Trophoblast cell (in vitro differentiated cells and primary cell): ENCODE measurements around the gene CCDC61. TPM values are rescaled to one million over a fixed set of nuclear protein-coding genes. Genes with fewer than 3 reads are reported as not detected.
A peak's percentile ranks its signal among the peaks of the same experiment; 100 is the strongest.

Experiments
- DNase-seq, 2 donors: peaks; one replicate each; pipeline ENCODE4 v3.0.0-alpha.2; 2016
- H2AFZ ChIP-seq: 2 replicates; pipeline ENCODE4 v1.6.1; 2013; ENCODE audit warnings: low read length, moderate library complexity, mild to moderate bottlenecking; ENCODE audit not compliant: insufficient read depth, poor library complexity
- H2AK5ac ChIP-seq: 2 replicates; pipeline ENCODE4 v1.6.1; 2013; ENCODE audit warnings: mild to moderate bottlenecking, low read length
- H2BK120ac ChIP-seq: 2 replicates; pipeline ENCODE4 v1.6.1; 2013; ENCODE audit warnings: low read length, mild to moderate bottlenecking, moderate library complexity; ENCODE audit not compliant: insufficient read depth, poor library complexity
- H2BK12ac ChIP-seq: 2 replicates; pipeline ENCODE4 v1.6.1; 2013; ENCODE audit warnings: mild to moderate bottlenecking, low read length, moderate library complexity
- H2BK5ac ChIP-seq: 2 replicates; pipeline ENCODE4 v1.6.1; 2013; ENCODE audit warnings: low read length, low read depth, moderate library complexity, mild to moderate bottlenecking; ENCODE audit not compliant: poor library complexity
- H3K14ac ChIP-seq: 2 replicates; pipeline ENCODE4 v1.6.1; 2013; ENCODE audit warnings: mild to moderate bottlenecking, low read length
- H3K18ac ChIP-seq: 2 replicates; pipeline ENCODE4 v1.6.1; 2013; ENCODE audit warnings: mild to moderate bottlenecking, low read length
- H3K23ac ChIP-seq: 2 replicates; pipeline ENCODE4 v1.6.1; 2013; ENCODE audit warnings: low read length
- H3K27ac ChIP-seq: 2 replicates; pipeline ENCODE4 v1.5.1; 2013; ENCODE audit warnings: low read depth, mild to moderate bottlenecking, inconsistent platforms, low read length, moderate library complexity
- H3K27me3 ChIP-seq: 2 replicates; pipeline ENCODE4 v1.6.1; 2013; ENCODE audit warnings: inconsistent platforms, mild to moderate bottlenecking, low read length, moderate library complexity; ENCODE audit not compliant: insufficient read depth
- H3K36me3 ChIP-seq, 2 experiments: 1 replicate in 1 of 2; 2 replicates in 1 of 2; pipeline ENCODE4 v1.6.1; 2013; ENCODE audit warnings: low read length in 2 of 2, mild to moderate bottlenecking in 2 of 2, moderate library complexity in 1 of 2; ENCODE audit not compliant: insufficient read depth in 2 of 2, control insufficient read depth in 1 of 2
- H3K4ac ChIP-seq: 2 replicates; pipeline ENCODE4 v1.6.1; 2013; ENCODE audit warnings: low read depth, mild to moderate bottlenecking, low read length, moderate library complexity
- H3K4me1 ChIP-seq, 2 experiments: 1 replicate in 1 of 2; 2 replicates in 1 of 2; pipeline ENCODE4 v1.6.1; 2013; ENCODE audit warnings: low read length in 2 of 2, mild to moderate bottlenecking in 2 of 2, moderate library complexity in 1 of 2; ENCODE audit not compliant: insufficient read depth in 2 of 2, control insufficient read depth in 1 of 2
- H3K4me2 ChIP-seq: 2 replicates; pipeline ENCODE4 v1.6.1; 2013; ENCODE audit warnings: inconsistent platforms, mild to moderate bottlenecking, low read length, moderate library complexity
- H3K4me3 ChIP-seq: 2 replicates; pipeline ENCODE4 v1.5.1; 2013; ENCODE audit warnings: mild to moderate bottlenecking, low read depth, low read length, inconsistent platforms
- H3K79me1 ChIP-seq: one replicate; pipeline ENCODE4 v1.6.1; 2013; ENCODE audit warnings: low read length
- H3K79me2 ChIP-seq: 2 replicates; pipeline ENCODE4 v1.6.1; 2013; ENCODE audit warnings: low read length, mild to moderate bottlenecking; ENCODE audit not compliant: control insufficient read depth, insufficient read depth, poor library complexity
- H3K9ac ChIP-seq: 2 replicates; pipeline ENCODE4 v1.6.1; 2013; ENCODE audit warnings: mild to moderate bottlenecking, low read length
- H3K9me3 ChIP-seq: 2 replicates; pipeline ENCODE4 v1.6.1; 2013; ENCODE audit warnings: low read depth, mild to moderate bottlenecking, control low read depth, inconsistent platforms, low read length; ENCODE audit not compliant: insufficient read depth
- H4K12ac ChIP-seq: 2 replicates; pipeline ENCODE4 v1.6.1; 2013; ENCODE audit warnings: low read depth, mild to moderate bottlenecking, low read length, moderate library complexity
- H4K8ac ChIP-seq: 2 replicates; pipeline ENCODE4 v1.6.1; 2013; ENCODE audit warnings: low read depth, mild to moderate bottlenecking, low read length, moderate library complexity
- H4K91ac ChIP-seq: one replicate; pipeline ENCODE4 v1.6.1; 2013; ENCODE audit warnings: low read depth, mild to moderate bottlenecking, low read length, moderate library complexity
- WGBS: extraction: QIAGEN DNeasy Blood & Tissue Kit; methylation state at CpG from one replicate; pipeline ENCODE4 v1.1.7; 2013; ENCODE audit warnings: missing lambda C conversion rate; ENCODE audit not compliant: insufficient read length, insufficient coverage; ENCODE audit errors: extremely low coverage; 5-methylcytosine and 5-hydroxymethylcytosine counted together
- polyA plus RNA-seq: library from polyadenylated mRNA; stranded (reverse); fragments of 200-250 nt; gene quantifications from 2 replicates; pipeline ENCODE4 v1.2.3, GENCODE V29; 2013

CCDC61 gene
- polyA plus RNA-seq, result 4.0 and 4.3 TPM in 2 replicates

- Histone ChIP-seq H3K4me3 (peak within 1 kb of the TSS; percentile 92), H3K23ac (no peak within 1 kb of the TSS), H4K8ac (peak within 1 kb of the TSS; percentile 89), H3K14ac (peak within 1 kb of the TSS; percentile 83), H3K4ac (peak within 1 kb of the TSS; percentile 28), H3K27me3 (no peaks in the 10 kb centered on the region), H3K27ac (no peak within 1 kb of the TSS), H3K79me1 (peaks cover 3% of the 10 kb centered on the region), H3K79me2 (peaks cover 4% of the 10 kb centered on the region), H3K4me1 (peaks cover 10 to 13% of the 10 kb centered on the region in 2 experiments), H3K36me3 (peaks cover 0 to 3% of the 10 kb centered on the region in 2 experiments), H2AFZ (peak within 1 kb of the TSS; percentile 44), H2BK120ac (no peak within 1 kb of the TSS), H2BK5ac (peak within 1 kb of the TSS; percentile 70), H3K18ac (no peak within 1 kb of the TSS), H3K9ac (peak within 1 kb of the TSS; percentile 84), H4K91ac (peak within 1 kb of the TSS; percentile 52), H3K9me3 (no peaks in the 10 kb centered on the region), H4K12ac (peak within 1 kb of the TSS; percentile 38), H2BK12ac (no peak within 1 kb of the TSS), H2AK5ac (peak within 1 kb of the TSS; percentile 10), H3K4me2 (peak within 1 kb of the TSS; percentile 92)
- no CpG with 5 or more reads among the region's 34 CpGs for WGBS
- DNase-seq, result peak; percentile 98 to 100
Observed at GRCh38 chr19:45994998-45995714, at the start of gene CCDC61. CCDC61 (plus strand) TSS chr19:45995467; CDS start chr19:46003019, 7,552 bp downstream.

- Histone ChIP-seq H2AFZ (no peak overlapping the region), H3K18ac (no peak overlapping the region), H3K27ac (no peak overlapping the region), H3K79me2 (no peaks in the 10 kb centered on the region), H2BK5ac (no peak overlapping the region), H3K36me3 (no peaks in the 10 kb centered on the region), H3K4ac (no peak overlapping the region), H2BK120ac (no peak overlapping the region), H2AK5ac (no peak overlapping the region), H2BK12ac (no peak overlapping the region), H3K4me3 (no peak overlapping the region), H4K91ac (no peak overlapping the region), H3K4me2 (no peak overlapping the region), H3K4me1 (peaks cover 3 to 4% of the 10 kb centered on the region in 2 experiments), H3K79me1 (no peaks in the 10 kb centered on the region), H4K8ac (no peak overlapping the region), H4K12ac (no peak overlapping the region), H3K14ac (no peak overlapping the region), H3K27me3 (no peaks in the 10 kb centered on the region), H3K9me3 (no peaks in the 10 kb centered on the region), H3K23ac (no peak overlapping the region), H3K9ac (no peak overlapping the region)
- WGBS, result no CpG with 5 or more reads among the region's 1 CpG
- no peak for DNase-seq
Observed at GRCh38 chr19:45947926-45948325, 47.3 kb upstream of the CCDC61 start.

- Histone ChIP-seq H3K27ac (no peak overlapping the region), H4K12ac (no peak overlapping the region), H2AK5ac (no peak overlapping the region), H2BK5ac (no peak overlapping the region), H3K14ac (no peak overlapping the region), H2BK120ac (no peak overlapping the region), H3K9ac (no peak overlapping the region), H4K8ac (no peak overlapping the region), H3K79me1 (no peaks in the 10 kb centered on the region), H2AFZ (no peak overlapping the region), H3K27me3 (no peaks in the 10 kb centered on the region), H3K4me3 (no peak overlapping the region), H3K36me3 (no peaks in the 10 kb centered on the region), H3K9me3 (no peaks in the 10 kb centered on the region), H4K91ac (no peak overlapping the region), H3K79me2 (no peaks in the 10 kb centered on the region), H2BK12ac (no peak overlapping the region), H3K4me1 (peaks cover 6 to 9% of the 10 kb centered on the region in 2 experiments), H3K23ac (no peak overlapping the region), H3K4me2 (no peak overlapping the region), H3K4ac (no peak overlapping the region), H3K18ac (no peak overlapping the region)
- no CpG with 5 or more reads among the region's 8 CpGs for WGBS
- no peak for DNase-seq
Observed at GRCh38 chr19:45952341-45952685, 43.0 kb upstream of the CCDC61 start.

DNA sequence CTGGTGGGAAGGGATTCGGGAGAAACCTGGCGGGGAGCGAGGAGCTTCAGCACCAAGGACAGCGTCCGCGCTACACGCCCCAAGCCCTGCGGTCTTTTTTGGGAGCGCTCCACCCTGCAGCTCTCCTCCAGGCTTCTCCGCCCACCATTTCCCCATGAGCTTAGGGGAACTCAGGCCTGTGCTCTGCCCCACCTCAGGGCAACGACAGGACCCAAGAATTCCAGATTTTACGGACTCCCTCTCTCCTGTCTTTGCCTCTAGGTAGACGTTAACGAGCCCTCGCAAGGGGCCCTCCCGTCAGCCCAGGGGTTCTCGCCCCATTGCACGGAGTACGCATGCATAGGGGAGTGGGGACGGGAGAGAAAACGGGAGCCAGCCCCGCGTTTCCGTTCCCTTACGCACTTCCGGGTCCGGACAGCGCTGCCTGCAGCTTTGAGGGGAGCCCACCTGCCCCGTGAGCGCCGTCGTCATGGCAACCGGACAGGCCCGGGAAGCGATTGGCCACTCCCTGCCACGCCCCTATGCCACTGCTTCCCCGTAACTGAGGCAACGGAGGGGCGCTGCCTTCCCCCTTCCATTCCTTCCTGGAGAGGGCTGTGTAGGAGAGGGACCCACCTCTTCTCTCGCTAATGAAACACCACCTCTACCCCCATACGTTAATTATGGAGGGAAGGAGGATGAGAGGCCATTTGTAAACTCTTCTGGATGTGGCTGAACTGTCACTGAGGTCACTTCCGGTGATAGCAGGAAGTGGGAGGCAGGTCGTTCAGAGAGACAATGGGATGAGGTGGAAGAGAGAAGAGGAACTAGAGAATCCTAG, 42.4 kb upstream of the CCDC61 start:
- no CpG with 5 or more reads among the region's 43 CpGs for WGBS
- no peaks in the 10 kb centered on the region for H3K27me3 ChIP-seq
- no peak overlapping the region for H4K91ac ChIP-seq
- H3K4me3 ChIP-seq, result peak overlapping the region; percentile 49
- H4K12ac ChIP-seq, result no peak overlapping the region
- DNase-seq, result peak; percentile 43 to 77
- H2BK5ac ChIP-seq, result no peak overlapping the region
- H3K4me2 ChIP-seq, result peak overlapping the region; percentile 65
- H3K27ac ChIP-seq, result no peak overlapping the region
- H3K79me1 ChIP-seq, result no peaks in the 10 kb centered on the region
- H2BK120ac ChIP-seq, result no peak overlapping the region
- no peaks in the 10 kb centered on the region for H3K36me3 ChIP-seq
- no peak overlapping the region for H2BK12ac ChIP-seq
- H2AFZ ChIP-seq, result peak overlapping the region; percentile 24
- no peak overlapping the region for H3K9ac ChIP-seq
- no peaks in the 10 kb centered on the region for H3K79me2 ChIP-seq
- H3K4ac ChIP-seq, result no peak overlapping the region
- H2AK5ac ChIP-seq, result no peak overlapping the region
- H3K23ac ChIP-seq, result no peak overlapping the region
- peaks cover 6 to 9% of the 10 kb centered on the region in 2 experiments for H3K4me1 ChIP-seq
- no peak overlapping the region for H3K14ac ChIP-seq
- no peaks in the 10 kb centered on the region for H3K9me3 ChIP-seq
- no peak overlapping the region for H3K18ac ChIP-seq
- no peak overlapping the region for H4K8ac ChIP-seq
